NCI-H1105 (cell line): ENCODE measurements around the gene HYDIN.

Experiments used
- DNase-seq: peaks from one replicate; lab custom pipeline; 2025; lab: John Stamatoyannopoulos, UW

HYDIN gene

DNA sequence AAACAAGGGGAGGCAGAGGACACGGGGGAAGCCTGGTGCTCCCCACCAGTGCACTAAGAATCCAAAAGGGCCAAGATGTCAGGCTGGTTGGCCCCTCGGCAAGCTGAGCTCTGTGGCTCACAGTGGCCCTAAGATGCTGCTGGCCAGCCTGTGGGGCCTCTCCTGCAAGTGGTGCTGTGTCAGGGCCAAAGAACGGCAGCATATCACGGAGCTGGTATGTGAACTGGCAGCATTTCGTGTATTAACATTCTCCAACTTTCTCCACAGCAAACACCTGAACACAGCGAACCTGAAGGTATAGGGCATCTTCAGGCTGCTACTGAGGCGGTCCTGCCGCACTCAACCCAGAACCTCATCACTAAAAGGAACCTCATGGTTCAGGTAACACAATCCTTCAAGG is 464.3 kb downstream of the HYDIN start:
- DNase-seq, result no peak

DNA sequence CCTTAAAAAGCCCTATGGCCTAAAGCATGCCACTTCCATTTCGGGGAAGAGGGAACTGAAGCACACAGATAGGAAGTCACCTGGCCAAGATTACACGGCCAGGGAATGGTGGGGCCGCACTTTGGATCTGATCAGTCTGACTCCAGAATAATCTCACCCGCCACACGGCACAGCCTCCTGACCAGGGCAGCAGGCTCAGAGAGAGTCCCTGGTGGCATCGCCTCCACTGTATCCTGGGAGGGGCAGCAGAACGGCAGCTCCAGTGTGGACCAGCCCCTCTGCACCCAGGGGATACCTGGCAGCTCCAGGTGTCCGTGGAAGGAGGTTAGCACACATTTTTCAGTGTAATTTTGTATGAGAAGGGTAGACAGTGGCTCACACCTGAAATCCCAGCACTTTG is 465.0 kb downstream of the HYDIN start:
- no peak for DNase-seq

DNA sequence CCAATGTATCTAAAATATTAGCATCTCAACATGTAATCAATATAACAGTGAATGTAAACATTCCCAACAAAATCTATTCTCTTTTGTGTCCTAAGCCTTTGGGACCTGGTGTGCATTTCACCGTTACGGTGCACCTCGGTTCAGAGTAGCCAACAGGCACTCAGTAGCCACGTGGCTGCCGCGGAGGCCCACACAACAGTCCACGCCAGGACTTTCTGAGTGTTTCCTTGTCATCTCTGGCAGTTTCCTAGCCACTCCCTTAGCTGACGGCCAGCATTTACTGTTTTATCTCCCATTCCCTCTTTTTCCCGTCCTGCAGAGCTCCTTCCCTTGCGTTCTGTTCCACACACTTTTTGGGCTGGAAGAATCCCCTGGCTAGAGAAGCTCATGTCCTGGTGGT is 465.9 kb downstream of the HYDIN start:
- no peak for DNase-seq

DNA sequence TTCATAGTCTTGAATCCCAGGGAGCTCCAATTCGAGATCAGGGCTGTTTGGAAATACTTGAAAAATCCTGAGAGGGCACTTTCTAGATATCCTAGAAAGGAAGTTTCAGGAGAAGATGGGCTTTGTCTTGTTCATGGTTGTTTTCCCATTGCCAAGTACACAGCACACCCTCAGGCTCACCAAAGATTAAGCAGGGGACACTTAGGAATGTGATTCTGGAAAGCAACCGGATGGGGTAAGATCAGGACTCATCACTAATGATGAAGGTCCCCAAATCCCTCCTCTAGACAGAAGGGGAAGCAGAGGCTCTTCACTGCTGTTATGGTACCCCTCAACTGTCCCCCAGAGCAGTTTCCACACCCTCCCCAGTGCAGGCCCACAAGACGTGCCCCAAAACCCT is 470.3 kb downstream of the HYDIN start:
- DNase-seq, result no peak

DNA sequence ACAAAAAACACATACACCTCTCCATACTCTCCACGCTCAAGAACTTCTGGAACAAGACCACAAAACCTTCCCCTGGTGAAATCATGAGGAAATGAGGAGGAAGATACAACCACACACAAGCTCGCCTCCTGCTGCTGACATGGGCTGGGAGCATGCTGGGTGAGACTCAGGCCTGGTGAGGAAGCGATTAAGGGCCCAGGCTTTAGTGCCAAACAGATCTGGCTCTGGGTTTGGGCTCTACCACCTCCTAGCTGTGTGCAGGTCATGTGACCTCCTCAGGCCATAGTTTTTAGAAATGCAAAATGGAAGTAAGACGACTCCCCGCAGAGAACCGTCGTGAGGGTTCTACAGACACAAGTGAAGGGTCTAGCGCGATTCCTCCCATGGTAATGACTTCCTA is 470.9 kb downstream of the HYDIN start:
- DNase-seq, result no peak

DNA sequence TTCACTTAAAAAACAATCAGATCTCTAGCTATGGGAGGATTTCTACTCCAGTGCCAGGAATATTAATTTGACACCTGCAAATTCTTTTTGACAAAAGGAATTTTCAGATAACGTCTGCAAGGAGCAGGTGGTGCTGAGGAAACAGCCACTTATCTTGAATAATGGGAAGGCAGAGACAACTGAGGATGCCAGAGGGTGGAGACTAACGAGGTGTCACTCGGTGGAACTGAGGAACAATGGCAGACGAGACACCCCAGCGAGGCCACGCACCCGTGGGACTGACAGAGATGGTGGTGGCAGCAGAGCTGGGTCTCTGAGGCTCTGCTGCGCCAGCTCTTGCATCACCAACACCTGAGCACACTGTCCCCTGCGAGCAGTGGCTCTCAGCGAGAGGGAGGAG is 471.7 kb downstream of the HYDIN start:
- DNase-seq, result no peak
